Karpas-422 (cell line): Measurements from ENCODE around the gene BRAT1. TPM values are rescaled to one million over a fixed set of nuclear protein-coding genes. Genes with fewer than 3 reads are reported as not detected.
"Not testable (repeated sequence)": the region's sequence is repeated elsewhere in the genome, so short reads cannot be mapped to it uniquely, and the experiment has no call there.

Experiments used
- DNase-seq: peaks from one replicate; pipeline ENCODE4 v3.0.0-alpha.2; 2015
- H2AFZ ChIP-seq: fragments of 200-600 bp; sonication (generic); 2 replicates; pipeline ENCODE4 v1.6.1; 2014; ENCODE audit warnings: antibody characterized with exemption, low read length, mixed read lengths
- H3K27ac ChIP-seq: fragments of 200-600 bp; sonication (generic); 2 replicates; pipeline ENCODE4 v1.5.1; 2014; ENCODE audit warnings: mild to moderate bottlenecking, low read length, moderate library complexity
- H3K27me3 ChIP-seq: fragments of 200-600 bp; sonication (generic); 2 replicates; pipeline ENCODE4 v1.6.1; 2014; ENCODE audit warnings: low read length, mixed read lengths
- H3K36me3 ChIP-seq: fragments of 200-600 bp; sonication (generic); 2 replicates; pipeline ENCODE4 v1.6.1; 2014; ENCODE audit warnings: low read length, mixed read lengths; ENCODE audit not compliant: insufficient read depth
- H3K4me1 ChIP-seq: fragments of 200-600 bp; sonication (generic); 2 replicates; pipeline ENCODE4 v1.6.1; 2014; ENCODE audit warnings: mild to moderate bottlenecking, low read length, mixed read lengths
- H3K4me2 ChIP-seq: fragments of 200-600 bp; sonication (generic); 2 replicates; pipeline ENCODE4 v1.6.1; 2014; ENCODE audit warnings: low read length, low read depth, mild to moderate bottlenecking; ENCODE audit not compliant: poor library complexity, severe bottlenecking
- H3K4me3 ChIP-seq: fragments of 200-600 bp; sonication (generic); 2 replicates; pipeline ENCODE4 v1.5.1; 2014; ENCODE audit warnings: mild to moderate bottlenecking, antibody characterized with exemption, low read length, mixed read lengths
- H3K79me2 ChIP-seq: fragments of 200-600 bp; sonication (generic); 2 replicates; pipeline ENCODE4 v1.6.1; 2014; ENCODE audit warnings: mild to moderate bottlenecking, low read length, mixed read lengths
- H3K9ac ChIP-seq: fragments of 200-600 bp; sonication (generic); 2 replicates; pipeline ENCODE4 v1.6.0; 2014; ENCODE audit warnings: low read length
- H3K9me2 ChIP-seq: fragments of 200-600 bp; sonication (generic), shearing (Covaris generic); replicated peaks from 2 replicates; pipeline ENCODE4 v1.6.0; 2014; ENCODE audit warnings: mild to moderate bottlenecking, low read length, moderate library complexity; ENCODE audit not compliant: insufficient read depth
- H3K9me3 ChIP-seq: fragments of 300-700, 200-600 bp; sonication (generic); 2 replicates; pipeline ENCODE4 v1.6.1; 2014; ENCODE audit warnings: low read length, mixed read lengths
- H4K20me1 ChIP-seq: fragments of 200-600 bp; sonication (generic); 2 replicates; pipeline ENCODE4 v1.6.1; 2014; ENCODE audit warnings: mild to moderate bottlenecking, antibody characterized with exemption, low read length, low read depth; ENCODE audit not compliant: insufficient read depth
- total RNA-seq: library from RNA; depleted of rRNA; stranded (reverse); fragments of >200 nt; shearing (Covaris generic); gene quantifications from 2 replicates; pipeline ENCODE4 v1.2.3, GENCODE V29; 2014; ENCODE audit warnings: low replicate concordance

Gene BRAT1
- total RNA-seq, 1 experiment from 2014 or later = 10.5 TPM

DNA sequence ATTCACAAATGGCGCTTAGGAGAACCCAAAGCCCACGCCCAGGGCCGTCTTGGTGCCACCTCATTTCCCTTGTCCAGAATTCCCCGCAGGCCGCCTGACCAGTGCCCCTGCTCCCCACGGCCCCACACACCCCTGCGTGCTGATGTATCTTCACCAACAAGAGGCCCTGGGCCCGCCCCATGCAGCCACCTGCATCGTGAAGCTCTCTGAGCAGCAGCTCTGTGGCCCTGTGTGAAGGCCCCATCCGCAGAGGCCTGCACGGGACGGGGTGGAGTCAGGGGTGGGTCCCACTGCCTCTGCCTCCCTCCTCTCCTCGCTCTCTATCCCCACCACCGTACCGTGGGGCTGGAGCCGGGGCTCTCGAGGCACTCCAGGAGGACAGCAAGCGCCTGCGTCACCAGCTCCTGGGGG lies 14.7 kb downstream of the BRAT1 start:
- Histone ChIP-seq H3K4me1 (no peaks in the 10 kb centered on the region), H2AFZ (no peak overlapping the region), H3K9me2 (no peaks in the 10 kb centered on the region), H3K9me3 (no peaks in the 10 kb centered on the region), H3K4me3 (no peak overlapping the region), H3K27ac (no peak overlapping the region), H3K9ac (no peak overlapping the region), H3K36me3 (no peaks in the 10 kb centered on the region), H3K79me2 (no peaks in the 10 kb centered on the region), H3K4me2 (no peak overlapping the region), H3K27me3 (no peaks in the 10 kb centered on the region), H4K20me1 (no peaks in the 10 kb centered on the region; the same call in 1 of the 2 replicates)
- no peak for DNase-seq

GRCh38 chr7:2540133-2540532 lies 15.2 kb downstream of the BRAT1 start:
- H3K27me3 ChIP-seq = no peaks in the 10 kb centered on the region
- no peaks in the 10 kb centered on the region for H3K9me2 ChIP-seq
- DNase-seq = no peak
- no peak overlapping the region for H3K4me3 ChIP-seq
- no peaks in the 10 kb centered on the region for H3K36me3 ChIP-seq
- no peak overlapping the region for H3K4me2 ChIP-seq
- no peaks in the 10 kb centered on the region for H3K79me2 ChIP-seq
- no peak overlapping the region for H3K27ac ChIP-seq
- no peaks in the 10 kb centered on the region for H3K4me1 ChIP-seq
- H3K9me3 ChIP-seq = no peaks in the 10 kb centered on the region
- H4K20me1 ChIP-seq = no peaks in the 10 kb centered on the region; the same call in 1 of the 2 replicates
- H3K9ac ChIP-seq = no peak overlapping the region
- H2AFZ ChIP-seq = no peak overlapping the region

- H2AFZ ChIP-seq = no peak overlapping the region
- H3K36me3 ChIP-seq = no peaks in the 10 kb centered on the region
- H3K9ac ChIP-seq = no peak overlapping the region
- H3K27ac ChIP-seq = no peak overlapping the region
- H3K4me3 ChIP-seq = no peak overlapping the region
- no peaks in the 10 kb centered on the region for H3K9me3 ChIP-seq
- no peaks in the 10 kb centered on the region for H3K79me2 ChIP-seq
- DNase-seq = no peak
- no peaks in the 10 kb centered on the region for H3K27me3 ChIP-seq
- no peaks in the 10 kb centered on the region for H3K4me1 ChIP-seq
- no peaks in the 10 kb centered on the region for H3K9me2 ChIP-seq
- H3K4me2 ChIP-seq = no peak overlapping the region
- no peaks in the 10 kb centered on the region for H4K20me1 ChIP-seq
These were observed 16.1 kb downstream of the BRAT1 start for GRCh38 chr7:2539031-2539911.

DNA sequence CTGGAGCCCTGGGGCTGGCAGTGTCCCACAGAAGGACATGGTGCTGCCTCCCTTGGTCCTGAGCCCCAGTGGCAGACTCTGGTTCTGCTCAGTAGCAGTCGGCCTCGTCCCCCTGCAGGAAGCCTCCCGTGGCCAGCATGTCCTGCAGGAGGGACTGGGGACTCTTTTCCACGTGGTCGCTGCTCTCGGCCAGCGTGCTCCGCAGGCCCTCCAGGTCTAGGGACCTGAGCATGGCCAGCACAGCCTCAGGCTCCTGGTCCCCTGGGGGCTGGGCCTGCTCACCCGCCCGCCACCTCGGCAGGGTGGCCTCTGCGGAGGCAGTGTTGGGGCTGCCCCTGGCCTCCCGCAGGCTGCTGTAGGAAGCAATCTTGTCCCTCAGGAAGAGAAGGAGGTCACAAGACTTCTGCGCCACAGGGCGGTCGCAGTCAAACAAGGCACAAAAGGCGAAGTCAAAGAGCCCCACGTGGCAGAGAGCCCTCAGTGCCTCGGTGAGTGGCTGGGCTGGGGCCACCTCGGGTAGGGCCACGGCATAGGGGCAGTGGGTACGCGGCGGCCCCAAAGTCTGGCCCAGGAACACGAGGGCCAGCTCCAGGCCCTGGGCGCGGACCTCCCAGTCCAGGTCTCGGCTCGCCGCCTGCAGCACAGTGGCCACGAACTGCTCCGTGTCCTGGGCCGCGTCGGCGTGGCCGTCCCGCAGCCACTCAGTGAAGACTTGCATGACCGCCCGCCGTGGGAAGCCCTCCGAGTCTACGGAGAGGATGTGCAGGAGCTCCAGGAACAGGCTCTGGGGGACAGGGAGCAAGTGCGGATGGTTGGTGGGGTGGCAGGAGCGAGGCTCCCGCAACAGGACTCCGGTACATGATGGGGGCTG lies 17.1 kb downstream of the BRAT1 start:
- Histone ChIP-seq H3K4me1 (no peaks in the 10 kb centered on the region), H2AFZ (no peak overlapping the region), H3K27ac (no peak overlapping the region), H3K79me2 (no peaks in the 10 kb centered on the region), H3K4me3 (no peak overlapping the region), H3K9me2 (no peaks in the 10 kb centered on the region), H3K9ac (no peak overlapping the region), H3K9me3 (no peaks in the 10 kb centered on the region), H3K27me3 (no peaks in the 10 kb centered on the region), H3K4me2 (no peak overlapping the region), H4K20me1 (no peaks in the 10 kb centered on the region), H3K36me3 (no peaks in the 10 kb centered on the region)
- DNase-seq = no peak

GRCh38 chr7:2535872-2536627 lies 19.3 kb downstream of the BRAT1 start:
- not testable (repeated sequence) for H3K4me3 ChIP-seq, H3K4me1 ChIP-seq, DNase-seq, H2AFZ ChIP-seq, H4K20me1 ChIP-seq, H3K9me3 ChIP-seq, H3K36me3 ChIP-seq, H3K27me3 ChIP-seq, H3K9ac ChIP-seq, H3K27ac ChIP-seq, H3K9me2 ChIP-seq, H3K79me2 ChIP-seq, H3K4me2 ChIP-seq

GRCh38 chr7:2534214-2534613 lies 21.1 kb downstream of the BRAT1 start:
- not testable (repeated sequence) for H3K4me1 ChIP-seq, H3K4me2 ChIP-seq, H2AFZ ChIP-seq, H3K9me3 ChIP-seq, H4K20me1 ChIP-seq, H3K27ac ChIP-seq, H3K79me2 ChIP-seq, H3K9me2 ChIP-seq, H3K4me3 ChIP-seq, H3K36me3 ChIP-seq, H3K27me3 ChIP-seq, DNase-seq, H3K9ac ChIP-seq

GRCh38 chr7:2533566-2533965 lies 21.8 kb downstream of the BRAT1 start:
- not testable (repeated sequence) for H3K27me3 ChIP-seq, H3K4me2 ChIP-seq, DNase-seq, H3K9ac ChIP-seq, H4K20me1 ChIP-seq, H3K27ac ChIP-seq, H3K79me2 ChIP-seq, H3K4me3 ChIP-seq, H3K9me2 ChIP-seq, H3K36me3 ChIP-seq, H3K9me3 ChIP-seq, H2AFZ ChIP-seq
- H3K4me1 ChIP-seq = peaks cover 10% of the 10 kb centered on the region

GRCh38 chr7:2532816-2533215 lies 22.5 kb downstream of the BRAT1 start:
- not testable (repeated sequence) for H2AFZ ChIP-seq

More at GRCh38 chr7:2532816-2533215, 22.5 kb downstream of the BRAT1 start:
- not testable (repeated sequence) for DNase-seq, H3K4me2 ChIP-seq, H3K9me3 ChIP-seq, H3K79me2 ChIP-seq, H3K9ac ChIP-seq, H4K20me1 ChIP-seq, H3K27ac ChIP-seq, H3K9me2 ChIP-seq, H3K4me3 ChIP-seq, H3K27me3 ChIP-seq, H3K36me3 ChIP-seq
- peaks cover 10% of the 10 kb centered on the region for H3K4me1 ChIP-seq
